ENCODE measurements around the gene PLEKHA7. TPM values are rescaled to one million over a fixed set of nuclear protein-coding genes. Genes with fewer than 3 reads are reported as not detected.

PLEKHA7 gene
- total RNA-seq, 6 donors from 2014 or later = 27.5 to 87.0 (median 48.6) TPM

DNA sequence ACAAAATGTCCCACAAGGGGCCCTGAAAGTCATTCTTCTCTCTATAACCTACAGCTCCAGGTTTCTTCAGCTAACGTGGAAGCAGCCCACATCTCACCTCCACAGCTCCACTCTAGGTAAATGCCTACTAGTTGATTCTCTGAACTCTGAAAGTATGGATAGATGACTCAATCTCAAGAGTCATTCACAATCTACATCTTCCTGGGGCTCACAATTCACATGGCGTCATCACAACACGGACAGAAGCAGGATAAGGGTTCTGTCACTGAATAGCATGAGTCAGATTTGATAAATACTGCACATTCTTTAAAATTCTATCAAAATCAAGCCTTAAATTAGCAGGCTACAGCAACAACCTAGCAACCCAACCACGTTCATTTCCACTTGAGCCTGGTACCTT, 96.3 kb downstream of the PLEKHA7 start:
- Histone ChIP-seq H3K9me3 (no peaks in the 10 kb centered on the region), H3K4me1 (peaks cover 0 to 11% (median 2%) of the 10 kb centered on the region in 4 donors), H3K36me3 (no peaks in the 10 kb centered on the region), H3K27ac (peak overlapping the region in 1 of 4 donors; percentile 15), H3K4me3 (no peak overlapping the region), H3K27me3 (no peaks in the 10 kb centered on the region)
- ATAC-seq (ENCODE audit: low FRiP score in 2 of 2) (no peak), DNase-seq (no peak)
- TF ChIP-seq EP300 (IDR thresholded peaks at IDR 0.05) (no peak), POLR2AphosphoS5 (IDR thresholded peaks at IDR 0.05) (no peak), CTCF (IDR thresholded peaks at IDR 0.05) (no peak), POLR2A (IDR thresholded peaks at IDR 0.05) (no peak)
- WGBS, 2 donors = 81 to 90% methylated on average over 4 of the region's 4 CpGs

- no peak overlapping the region for H3K27ac ChIP-seq
- no peaks in the 10 kb centered on the region for H3K36me3 ChIP-seq
- no peak for DNase-seq
- WGBS, 2 donors = 37 to 68% methylated on average over 3 of the region's 3 CpGs
- no peak for TF ChIP-seq CTCF (IDR thresholded peaks at IDR 0.05)
- TF ChIP-seq POLR2A (IDR thresholded peaks at IDR 0.05) = no peak
- TF ChIP-seq POLR2AphosphoS5 (IDR thresholded peaks at IDR 0.05) = no peak
- TF ChIP-seq EP300 (IDR thresholded peaks at IDR 0.05) = no peak
- no peak for ATAC-seq (ENCODE audit: low FRiP score in 2 of 2)
- H3K4me1 ChIP-seq = no peaks in the 10 kb centered on the region
- no peak overlapping the region for H3K4me3 ChIP-seq
- H3K9me3 ChIP-seq = no peaks in the 10 kb centered on the region
- no peaks in the 10 kb centered on the region for H3K27me3 ChIP-seq
Measured at GRCh38 chr11:16912692-16913111, 101.5 kb downstream of the PLEKHA7 start.

GRCh38 chr11:16911658-16912057, 102.6 kb downstream of the PLEKHA7 start:
- no peaks in the 10 kb centered on the region for H3K27me3 ChIP-seq
- no peaks in the 10 kb centered on the region for H3K4me1 ChIP-seq
- ATAC-seq (ENCODE audit: low FRiP score in 2 of 2) = no peak
- H3K27ac ChIP-seq = no peak overlapping the region
- no peak overlapping the region for H3K4me3 ChIP-seq
- DNase-seq = no peak
- 77 to 84% methylated on average over 4 of the region's 4 CpGs for WGBS, 2 donors
- no peak for TF ChIP-seq EP300 (IDR thresholded peaks at IDR 0.05)
- H3K9me3 ChIP-seq = no peaks in the 10 kb centered on the region
- no peaks in the 10 kb centered on the region for H3K36me3 ChIP-seq

DNA sequence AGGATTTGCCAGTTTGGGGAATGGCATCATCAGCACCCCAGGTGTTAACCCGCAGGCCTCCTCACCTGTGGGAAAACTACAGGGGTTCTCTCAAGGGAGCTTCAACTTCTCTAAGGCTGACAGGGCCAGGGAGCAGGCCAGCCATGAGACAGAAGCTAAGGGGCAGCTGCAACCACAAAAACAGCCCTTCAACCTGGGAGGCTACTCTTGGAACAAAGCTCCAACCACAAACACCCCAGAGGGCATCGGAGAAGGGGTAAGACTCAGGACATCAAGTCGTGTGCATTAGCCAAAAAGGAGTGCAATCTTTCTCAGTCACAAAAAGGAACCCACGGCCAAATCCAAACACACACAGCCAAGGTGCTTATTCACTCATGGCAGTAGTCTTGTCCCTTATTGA, 103.0 kb downstream of the PLEKHA7 start:
- no peak overlapping the region for H3K27ac ChIP-seq
- ATAC-seq (ENCODE audit: low FRiP score in 2 of 2) (no peak), DNase-seq (no peak)
- TF ChIP-seq POLR2AphosphoS5 (IDR thresholded peaks at IDR 0.05) (no peak), POLR2A (IDR thresholded peaks at IDR 0.05) (no peak), EP300 (IDR thresholded peaks at IDR 0.05) (no peak), CTCF (IDR thresholded peaks at IDR 0.05) (no peak)
- 77 to 78% methylated on average over 3 to 4 of the region's 4 CpGs for WGBS, 2 donors
- no peaks in the 10 kb centered on the region for H3K36me3 ChIP-seq
- H3K4me1 ChIP-seq = no peaks in the 10 kb centered on the region
- no peaks in the 10 kb centered on the region for H3K9me3 ChIP-seq
- no peaks in the 10 kb centered on the region for H3K27me3 ChIP-seq
- H3K4me3 ChIP-seq = no peak overlapping the region

- TF ChIP-seq CTCF (IDR thresholded peaks at IDR 0.05) (no peak), POLR2A (IDR thresholded peaks at IDR 0.05) (no peak), EP300 (IDR thresholded peaks at IDR 0.05) (no peak), POLR2AphosphoS5 (IDR thresholded peaks at IDR 0.05) (no peak)
- no peak overlapping the region for H3K27ac ChIP-seq
- H3K4me3 ChIP-seq = no peak overlapping the region
- H3K27me3 ChIP-seq = no peaks in the 10 kb centered on the region
- no peaks in the 10 kb centered on the region for H3K4me1 ChIP-seq
- ATAC-seq (ENCODE audit: low FRiP score in 2 of 2) (no peak), DNase-seq (no peak)
- H3K36me3 ChIP-seq = no peaks in the 10 kb centered on the region
- 81 to 88% methylated on average over 3 of the region's 3 CpGs for WGBS, 2 donors
- no peaks in the 10 kb centered on the region for H3K9me3 ChIP-seq
Measured at GRCh38 chr11:16909359-16910035, 104.7 kb downstream of the PLEKHA7 start.

Measured in upper lobe of left lung (tissue), 6 donors.